ENCODE measurements around the gene LOC128125822.
"Not testable (repeated sequence)": the region's sequence is repeated elsewhere in the genome, so short reads cannot be mapped to it uniquely, and the experiment has no call there.

LOC128125822 gene

DNA sequence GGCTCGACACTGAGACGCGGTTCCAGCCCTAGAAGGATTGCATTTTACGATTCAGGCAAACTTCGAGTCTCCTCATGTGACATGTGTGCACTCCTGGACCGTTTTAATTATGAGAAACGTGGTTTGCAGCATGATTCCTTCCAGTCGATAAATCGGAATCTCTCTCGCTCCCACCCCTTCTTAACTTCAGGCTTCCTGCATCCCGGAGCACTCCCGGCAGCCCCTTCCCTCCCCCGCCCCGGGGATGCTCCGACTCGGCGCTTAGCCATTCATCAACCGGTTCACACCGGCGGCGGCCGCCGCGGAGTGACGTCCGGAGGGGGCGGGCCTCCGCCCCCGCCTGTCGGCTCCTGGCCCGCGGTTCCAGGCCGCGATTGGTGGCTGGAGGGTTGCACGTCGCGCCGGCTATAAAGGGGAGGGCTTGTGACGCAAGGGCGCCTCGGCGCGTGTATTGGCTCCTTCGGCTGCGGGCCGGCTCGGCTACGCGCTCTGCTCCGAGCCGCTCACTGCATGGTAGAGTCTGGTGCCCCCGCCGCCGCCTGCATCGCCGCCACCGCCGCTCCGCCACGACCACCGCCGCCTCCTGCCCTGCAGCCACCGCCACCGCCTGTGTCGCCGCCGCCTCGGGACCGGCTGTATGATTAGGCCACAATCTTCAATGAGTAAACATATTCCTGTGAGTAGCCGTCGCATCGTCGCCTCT, at the start of gene LOC128125822, which contains the start of gene PTP4A1:
TSS of gene LOC128125822 (plus strand) at position 437 of the 703 bp plus-strand sequence.
TSS of gene PTP4A1 (plus strand) at position 437 of the 703 bp plus-strand sequence. CDS start 4,401 bp downstream, outside the sequence.
- in situ Hi-C loops (cut with MboI; ENCODE audit: low sequenced_read_pairs): no loop called here

DNA sequence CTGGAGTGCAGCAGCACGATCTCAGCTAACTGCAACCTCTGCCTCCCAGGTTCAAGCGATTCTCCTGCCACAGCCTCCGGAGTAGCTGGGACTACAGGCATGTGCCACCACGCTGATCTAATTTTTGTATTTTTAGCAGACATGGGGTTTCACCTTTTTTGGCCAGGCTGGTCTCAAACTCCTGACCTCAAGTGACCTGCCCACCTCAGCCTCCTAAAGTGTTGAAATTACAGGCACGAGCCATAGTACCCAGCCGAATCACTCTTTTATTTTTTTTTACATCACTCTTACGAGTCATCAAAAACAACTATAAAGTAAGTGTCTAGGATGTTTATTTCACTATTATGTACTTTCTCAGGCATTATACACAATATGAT, 49.4 kb upstream of the LOC128125822 start:
- in situ Hi-C loops (cut with MboI; ENCODE audit: low sequenced_read_pairs): not testable (repeated sequence)

DNA sequence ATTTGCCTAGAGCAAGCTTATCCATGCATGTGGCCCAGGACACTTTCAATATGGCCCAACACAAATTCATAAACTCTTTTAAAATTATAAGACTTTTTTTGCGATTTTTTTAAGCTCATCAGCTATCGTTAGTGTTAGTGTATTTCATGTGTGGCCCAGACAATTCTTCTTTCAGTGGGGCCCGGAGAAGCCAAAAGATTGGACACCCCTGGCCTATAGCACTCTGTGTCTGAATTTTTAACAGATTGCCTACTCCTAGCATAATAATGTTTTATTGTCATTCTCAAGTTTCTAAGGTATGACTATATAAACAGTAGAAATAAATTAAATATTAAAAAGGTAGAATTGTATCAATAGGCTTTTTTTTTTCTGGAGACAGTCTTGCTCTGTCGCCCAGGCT, 48.6 kb upstream of the LOC128125822 start:
- in situ Hi-C loops (cut with MboI; ENCODE audit: low sequenced_read_pairs): no loop called here

DNA sequence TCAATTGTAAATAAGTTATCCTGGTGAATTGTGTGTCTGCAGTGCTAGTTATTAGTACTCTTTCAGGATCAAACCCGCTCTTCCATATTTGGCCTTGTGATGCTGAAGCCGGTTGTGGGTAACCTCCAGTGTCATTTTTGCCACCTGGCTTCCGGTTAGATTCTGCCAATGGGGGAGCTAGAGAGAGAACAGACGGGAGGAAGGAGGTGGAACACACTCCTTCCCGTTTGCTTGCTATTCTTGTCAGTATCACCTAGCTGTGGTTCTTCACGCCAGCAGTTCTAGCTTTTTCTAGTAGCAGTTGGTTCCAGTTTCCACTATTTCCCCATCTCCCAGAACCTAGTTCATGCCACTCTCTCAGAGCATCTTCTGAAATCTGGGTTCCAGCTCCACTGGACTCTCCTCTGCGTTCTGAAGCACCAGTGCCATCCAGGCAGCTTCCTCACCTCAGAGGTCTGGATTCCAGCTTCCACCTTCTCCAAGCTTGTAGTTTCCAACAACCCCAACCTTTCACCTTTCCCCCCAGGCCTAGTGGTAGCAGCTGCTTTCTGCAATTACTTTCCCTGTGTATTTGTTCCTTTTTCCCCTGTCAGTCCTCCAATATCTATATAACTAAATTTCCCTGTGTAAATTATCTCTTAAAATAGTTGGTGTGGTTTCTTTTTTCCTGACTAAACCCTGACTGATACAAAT, 46.9 kb upstream of the LOC128125822 start:
- in situ Hi-C loops (cut with MboI; ENCODE audit: low sequenced_read_pairs): no loop called here

DNA sequence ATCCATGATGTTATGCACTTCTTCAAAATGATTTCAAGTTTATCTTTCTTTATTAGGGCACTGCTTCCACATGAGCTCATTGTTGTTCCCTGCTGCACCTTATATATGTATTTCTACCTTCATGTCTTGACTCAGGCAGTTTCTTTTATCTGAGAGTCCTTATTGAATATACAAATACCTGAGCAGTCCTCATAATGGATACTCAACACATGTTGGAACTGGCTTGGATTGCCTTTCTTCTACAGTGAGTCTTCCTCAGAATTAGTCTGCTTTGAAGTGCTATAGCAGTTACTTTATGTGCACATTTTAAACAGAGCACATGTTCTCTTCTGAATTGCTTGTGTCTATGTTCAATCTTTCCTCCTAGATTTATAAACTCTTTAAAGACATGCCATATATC, 45.3 kb upstream of the LOC128125822 start:
- in situ Hi-C loops (cut with MboI; ENCODE audit: low sequenced_read_pairs): no loop called here

DNA sequence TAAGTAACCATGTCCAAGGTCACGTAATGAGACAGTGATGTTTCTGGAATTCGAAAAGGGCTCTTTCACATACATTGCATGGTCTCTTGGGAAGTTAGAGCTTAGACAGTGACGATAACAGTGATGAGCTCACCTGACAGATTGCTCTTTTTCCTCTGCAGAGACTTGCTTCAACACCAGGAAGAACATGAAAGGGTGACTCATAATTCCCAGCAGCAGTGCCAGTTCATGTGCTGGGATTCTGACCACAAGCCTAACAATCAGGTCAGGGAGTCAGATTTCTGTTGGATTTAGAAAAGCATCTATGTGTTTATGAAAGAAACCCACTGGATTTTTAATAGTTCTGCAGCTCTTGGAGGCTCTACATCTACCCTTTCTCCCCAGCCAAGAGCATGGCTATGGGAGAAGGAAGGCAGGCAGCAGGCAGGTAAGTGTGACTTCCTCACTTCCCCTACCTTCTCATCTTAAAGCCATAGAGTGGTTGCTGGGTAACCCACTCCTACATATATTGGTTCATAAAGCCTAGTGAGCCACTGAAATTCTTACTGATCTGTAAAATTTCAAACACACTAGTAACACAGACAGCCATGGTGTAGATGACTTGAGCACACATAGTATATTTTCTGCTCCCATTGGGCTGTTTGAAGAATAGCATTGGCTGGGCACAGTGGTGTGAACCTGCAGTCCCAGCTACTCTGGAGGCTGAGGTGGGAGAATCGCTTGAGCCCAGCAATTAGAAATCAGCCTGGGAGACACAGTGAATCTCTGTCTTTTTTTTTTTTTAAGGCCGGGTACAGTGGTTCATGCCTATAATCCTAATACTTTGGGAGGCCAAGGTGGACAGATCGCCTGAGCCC, 44.4 kb upstream of the LOC128125822 start:
- in situ Hi-C loops (cut with MboI; ENCODE audit: low sequenced_read_pairs): no loop called here

DNA sequence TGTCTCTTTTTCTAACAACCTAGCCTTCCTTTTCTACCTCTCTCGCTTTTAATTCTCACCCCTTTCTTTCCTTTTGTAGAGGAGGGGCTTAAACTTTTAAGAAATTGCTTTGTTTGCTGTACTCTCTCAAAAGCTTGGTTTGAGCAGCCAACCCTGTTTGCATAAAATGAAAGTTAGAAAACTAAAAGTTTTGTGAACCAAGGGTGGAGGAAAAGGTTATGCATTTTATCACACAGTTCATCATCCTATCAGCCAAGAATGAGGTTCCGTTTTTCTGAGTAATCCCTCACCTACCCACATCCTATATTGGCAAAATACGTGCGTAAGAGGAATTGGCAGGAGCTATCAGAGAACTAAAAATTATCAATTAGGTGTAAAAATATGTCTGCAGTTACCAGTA, 42.8 kb upstream of the LOC128125822 start:
- in situ Hi-C loops (cut with MboI; ENCODE audit: low sequenced_read_pairs): no loop called here

DNA sequence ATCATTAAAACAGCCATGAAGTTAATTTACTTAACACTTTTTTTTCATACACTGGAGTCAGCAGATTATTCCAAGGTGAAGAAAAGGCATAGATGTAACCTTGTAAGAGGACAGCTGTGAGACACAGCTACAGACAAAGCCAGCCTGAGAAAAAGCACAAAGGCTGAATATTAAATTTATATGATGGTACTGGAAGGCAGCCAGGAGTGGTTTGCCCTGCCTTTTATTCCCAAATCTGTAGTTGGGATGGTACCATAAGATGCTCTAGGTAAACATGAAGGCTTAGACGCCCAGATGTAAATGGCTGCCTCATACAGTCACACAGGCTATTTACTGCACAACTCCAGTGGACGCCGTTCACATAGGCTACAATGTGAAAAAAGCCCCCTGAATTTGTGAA, 42.1 kb upstream of the LOC128125822 start:
- in situ Hi-C loops (cut with MboI; ENCODE audit: low sequenced_read_pairs): no loop called here

DNA sequence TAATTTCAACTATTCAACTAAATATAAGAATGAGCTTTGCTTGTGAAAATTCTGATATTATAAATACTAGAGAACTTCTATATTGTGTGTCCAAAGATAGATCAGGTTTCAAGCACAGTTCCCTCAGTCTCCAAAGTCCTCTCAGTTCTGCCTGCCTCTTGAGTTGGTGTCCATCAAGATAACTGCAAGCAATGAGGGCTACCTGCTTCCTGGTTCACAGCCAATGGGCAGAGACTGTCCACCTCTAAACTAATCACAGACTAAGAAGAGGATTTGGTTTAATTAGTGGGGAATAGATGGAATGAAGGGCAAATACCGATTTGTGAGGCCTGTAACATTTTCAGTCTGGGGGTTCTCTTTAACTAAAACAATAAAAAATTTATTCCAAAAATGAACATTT, 41.3 kb upstream of the LOC128125822 start:
- in situ Hi-C loops (cut with MboI; ENCODE audit: low sequenced_read_pairs): no loop called here

DNA sequence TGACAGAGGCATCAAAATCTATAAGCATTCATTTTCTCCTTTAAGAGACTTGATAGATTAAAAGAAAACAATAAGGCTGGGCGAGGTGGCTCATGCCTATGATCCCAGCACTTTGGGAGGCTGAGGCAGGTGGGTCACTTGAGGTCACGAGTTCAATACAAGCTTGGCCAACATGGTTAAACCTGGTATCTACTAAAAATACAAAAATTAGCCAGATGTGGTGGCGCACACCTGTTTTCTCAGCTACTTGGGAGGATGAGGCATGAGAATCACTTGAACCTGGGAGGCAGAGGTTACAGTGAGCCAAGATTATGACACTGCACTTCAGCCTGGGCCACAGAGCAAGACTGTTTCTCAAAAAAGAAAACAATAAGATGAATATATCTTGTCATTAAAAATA, 39.3 kb upstream of the LOC128125822 start:
- in situ Hi-C loops (cut with MboI; ENCODE audit: low sequenced_read_pairs): no loop called here

DNA sequence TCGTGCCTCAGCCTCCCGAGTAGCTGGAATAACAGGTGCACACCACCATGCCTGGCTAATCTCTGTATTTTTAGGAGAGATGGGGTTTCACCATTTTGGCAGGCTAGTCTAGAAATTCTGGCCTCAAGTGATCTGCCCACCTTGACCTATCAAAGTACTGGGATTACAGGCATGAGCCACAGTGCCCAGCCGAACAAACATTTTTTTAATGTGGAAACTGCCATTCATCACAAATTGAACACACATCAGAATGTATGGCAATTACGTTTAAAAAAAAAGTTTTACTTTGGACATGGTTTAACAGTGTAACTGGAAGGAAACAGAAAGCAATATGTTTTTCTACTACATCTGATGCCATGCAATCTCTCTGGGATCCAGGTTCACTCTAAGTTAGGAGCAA, 38.3 kb upstream of the LOC128125822 start:
- in situ Hi-C loops (cut with MboI; ENCODE audit: low sequenced_read_pairs): no loop called here

DNA sequence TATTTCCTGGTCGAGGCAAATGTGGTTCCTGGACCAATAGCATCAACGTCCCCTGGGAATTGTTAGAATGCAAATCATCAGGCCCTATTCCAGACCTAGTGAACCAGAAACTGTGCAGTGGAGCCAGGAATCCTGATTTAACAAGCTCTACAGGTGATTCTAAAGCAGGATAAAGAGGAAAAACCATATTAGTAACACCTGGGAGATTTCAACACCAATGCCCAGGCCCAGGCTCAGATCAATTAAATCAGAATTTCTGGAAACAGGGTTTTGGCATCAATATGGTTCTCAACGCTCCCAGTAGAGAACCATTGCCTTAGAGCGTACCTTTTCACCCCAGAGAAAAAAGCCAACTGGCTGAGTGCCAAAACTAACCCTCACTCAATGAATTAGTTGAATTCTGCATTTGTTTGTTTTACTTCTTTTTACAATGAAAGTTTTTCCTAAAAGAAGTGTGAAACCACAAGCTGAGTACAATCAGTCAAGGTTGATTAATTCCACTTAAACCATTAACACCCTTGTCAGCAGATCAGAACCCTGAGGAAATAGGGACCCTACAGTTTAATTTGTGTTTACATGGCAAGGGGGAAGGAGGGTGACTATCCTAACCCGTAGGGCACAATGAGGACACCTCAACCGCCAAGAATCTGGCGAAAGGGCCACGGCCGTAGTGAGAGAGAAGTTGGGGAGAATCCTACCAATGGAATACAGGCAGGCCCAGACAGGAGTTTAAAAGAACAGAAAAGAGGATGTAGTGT, 34.9 kb upstream of the LOC128125822 start:
- in situ Hi-C loops (cut with MboI; ENCODE audit: low sequenced_read_pairs): no loop called here

DNA sequence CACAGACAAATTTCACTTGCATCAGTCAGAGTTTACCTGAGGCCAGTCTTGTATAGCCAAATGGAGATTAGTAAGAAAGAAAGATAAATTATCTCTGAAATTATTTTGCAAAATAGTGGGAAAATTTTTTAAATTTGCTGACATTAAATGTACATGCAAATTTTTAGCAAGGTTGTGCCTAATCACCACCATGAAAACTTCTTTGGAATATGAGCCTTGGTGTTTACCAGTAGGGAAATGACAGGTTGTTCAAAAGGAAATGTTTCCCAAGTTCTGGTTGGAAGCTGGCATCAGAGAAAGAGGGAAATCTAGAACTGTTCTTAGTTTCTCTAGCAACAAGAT, 34.4 kb upstream of the LOC128125822 start:
- in situ Hi-C loops (cut with MboI; ENCODE audit: low sequenced_read_pairs): no loop called here

DNA sequence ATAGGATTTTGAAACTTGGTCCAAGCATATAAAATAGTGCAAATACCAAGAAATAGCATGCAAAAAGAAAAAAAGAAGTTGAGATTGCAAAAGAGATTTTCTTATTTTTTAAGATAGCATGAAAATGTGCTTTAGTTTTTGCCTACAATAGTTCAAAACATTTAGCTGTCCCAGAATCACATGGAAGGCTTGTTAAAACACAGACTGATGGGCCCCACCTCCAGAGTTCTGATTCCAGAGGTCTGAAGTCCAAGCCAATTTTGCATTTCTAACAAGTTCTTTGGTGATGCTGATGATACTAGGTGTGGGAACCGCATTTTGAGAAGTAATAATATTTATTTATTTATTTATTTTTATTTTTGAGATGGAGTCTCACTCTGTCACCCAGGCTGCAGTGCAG, 33.7 kb upstream of the LOC128125822 start:
- in situ Hi-C loops (cut with MboI; ENCODE audit: low sequenced_read_pairs): no loop called here

DNA sequence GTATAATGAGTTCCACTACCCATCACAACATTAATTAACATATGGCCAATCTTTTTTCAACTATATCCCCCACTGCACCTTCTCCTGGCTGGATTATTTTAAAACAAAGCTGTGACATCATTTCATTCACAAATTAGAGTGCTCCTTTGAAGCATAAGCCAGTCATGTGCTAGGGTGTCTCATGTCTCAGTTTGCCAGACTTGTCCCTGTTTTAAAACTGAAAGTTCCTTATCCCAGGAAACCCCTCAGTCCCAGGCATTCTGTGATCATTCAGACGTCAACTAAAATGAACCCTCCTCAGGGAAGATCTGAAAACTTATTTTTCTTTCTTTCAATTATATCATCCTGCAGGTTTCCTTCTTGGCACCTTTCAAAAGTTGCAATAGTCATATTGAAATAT, 29.3 kb upstream of the LOC128125822 start:
- in situ Hi-C loops (cut with MboI; ENCODE audit: low sequenced_read_pairs): no loop called here

DNA sequence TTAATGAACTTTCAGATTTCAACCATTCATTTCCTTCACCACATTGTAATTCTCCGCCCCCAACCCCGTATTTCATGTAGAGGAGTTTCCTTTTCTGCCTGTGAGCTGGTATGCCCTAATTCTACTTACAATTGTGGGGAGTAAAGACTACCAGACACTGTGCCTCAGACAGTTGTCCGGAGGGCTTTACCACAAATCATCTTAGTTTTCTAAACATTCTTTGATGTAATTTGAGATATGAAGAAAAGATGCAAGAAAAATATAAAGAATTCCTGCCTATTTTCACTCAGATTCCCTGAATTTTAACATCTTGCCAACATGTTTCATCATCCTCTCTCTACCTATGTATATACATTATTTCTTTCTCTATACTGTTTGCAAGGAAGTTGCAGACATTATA, 28.3 kb upstream of the LOC128125822 start:
- in situ Hi-C loops (cut with MboI; ENCODE audit: low sequenced_read_pairs): no loop called here

DNA sequence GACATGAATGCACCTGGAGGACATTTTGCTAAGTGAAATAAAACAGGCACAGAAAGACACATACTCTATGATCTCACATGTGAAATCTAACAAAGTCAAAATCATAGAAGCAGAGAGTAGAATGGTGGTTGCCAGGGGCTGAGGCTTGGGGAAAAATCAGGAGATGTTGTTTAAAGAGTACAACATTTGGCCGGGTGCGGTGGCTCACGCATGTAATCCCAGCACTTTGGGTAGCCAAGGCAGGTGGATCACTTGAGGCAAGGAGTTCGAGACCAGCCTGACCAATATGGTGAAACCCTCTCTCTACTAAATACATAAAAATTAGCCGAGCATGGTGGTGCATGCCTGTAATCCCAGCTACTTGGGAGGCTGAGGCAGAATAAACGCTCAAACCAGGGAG, 26.0 kb upstream of the LOC128125822 start:
- in situ Hi-C loops (cut with MboI; ENCODE audit: low sequenced_read_pairs): no loop called here

DNA sequence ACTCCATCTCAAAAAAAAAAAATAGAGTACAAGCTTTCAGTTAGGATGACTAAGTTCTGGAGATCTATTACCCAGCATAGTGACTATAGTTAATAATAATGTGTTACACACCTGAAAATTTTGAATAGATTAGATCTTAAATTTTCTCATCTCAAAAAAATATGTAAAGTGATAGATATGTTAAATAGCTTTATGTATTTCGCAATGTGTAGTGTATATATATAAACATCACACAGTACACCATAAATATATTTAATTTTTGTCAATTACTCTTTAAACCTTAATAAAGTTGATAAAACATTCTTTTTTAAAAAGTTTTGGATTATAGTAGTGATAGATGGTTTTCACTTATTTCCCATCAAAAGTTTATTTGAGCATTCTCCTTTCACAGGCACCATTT, 25.6 kb upstream of the LOC128125822 start:
- in situ Hi-C loops (cut with MboI; ENCODE audit: low sequenced_read_pairs): no loop called here

DNA sequence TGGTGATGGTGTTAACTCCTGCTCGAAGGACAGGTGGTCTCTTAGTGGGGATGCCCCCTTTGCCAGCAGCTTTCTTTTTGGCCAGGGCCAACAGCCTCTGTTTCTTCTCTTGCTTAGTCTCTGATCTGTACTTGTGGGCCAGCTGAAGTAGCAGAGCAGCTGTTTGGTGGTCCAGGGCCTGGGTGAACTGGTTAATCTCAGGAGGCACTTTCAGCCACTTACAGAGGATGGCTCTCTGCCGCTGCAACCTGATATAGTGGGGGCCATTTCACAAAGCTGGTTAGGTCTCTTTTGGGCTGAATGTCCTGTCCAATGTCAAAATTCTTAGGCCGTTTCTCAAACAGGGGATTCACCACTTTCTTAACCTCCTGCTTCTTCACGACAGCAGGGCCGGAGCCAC, 23.2 kb upstream of the LOC128125822 start:
- in situ Hi-C loops (cut with MboI; ENCODE audit: low sequenced_read_pairs): no loop called here

DNA sequence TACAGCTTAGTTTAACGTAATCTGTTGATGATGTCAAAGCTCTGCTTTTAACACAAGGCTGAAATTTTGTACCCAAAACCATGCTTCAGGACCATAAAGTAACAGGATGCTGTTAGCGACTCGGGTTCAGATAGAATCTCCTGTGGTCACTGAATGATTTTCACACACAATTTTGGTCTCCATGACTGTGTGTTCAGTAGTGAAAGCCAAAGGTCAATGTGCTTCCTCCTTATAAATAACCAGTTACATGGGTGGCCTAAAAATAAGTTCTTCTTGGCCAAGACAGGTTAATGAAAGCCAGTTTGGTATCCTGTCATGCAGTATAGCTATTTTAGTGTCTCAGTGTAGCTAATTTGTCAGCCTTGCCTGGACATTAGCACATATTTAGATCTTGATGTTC, 19.1 kb upstream of the LOC128125822 start:
- in situ Hi-C loops (cut with MboI; ENCODE audit: low sequenced_read_pairs): no loop called here

DNA sequence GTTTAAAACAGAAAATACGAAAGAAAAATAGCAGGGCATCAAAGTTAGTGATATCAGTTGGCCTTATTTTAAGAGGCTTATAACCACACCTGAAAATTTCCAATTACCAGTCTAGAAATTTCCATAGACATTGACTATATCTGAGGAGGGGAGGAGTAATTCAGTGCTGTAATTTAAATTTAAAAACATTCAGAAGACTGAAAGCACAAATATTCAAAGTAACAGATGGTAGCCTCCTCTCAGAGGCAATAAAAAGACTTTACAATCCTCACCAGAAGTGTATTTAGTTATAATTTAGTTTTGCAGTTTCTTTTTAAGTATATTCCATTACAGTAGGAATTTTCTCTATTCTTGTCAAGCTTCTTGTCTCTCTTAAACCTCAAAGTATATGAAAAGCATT, 18.4 kb upstream of the LOC128125822 start:
- in situ Hi-C loops (cut with MboI; ENCODE audit: low sequenced_read_pairs): no loop called here
